ENCODE results near the gene NASP. TPM values are rescaled to one million over a fixed set of nuclear protein-coding genes. Genes with fewer than 3 reads are reported as not detected.

NASP gene, protein sequence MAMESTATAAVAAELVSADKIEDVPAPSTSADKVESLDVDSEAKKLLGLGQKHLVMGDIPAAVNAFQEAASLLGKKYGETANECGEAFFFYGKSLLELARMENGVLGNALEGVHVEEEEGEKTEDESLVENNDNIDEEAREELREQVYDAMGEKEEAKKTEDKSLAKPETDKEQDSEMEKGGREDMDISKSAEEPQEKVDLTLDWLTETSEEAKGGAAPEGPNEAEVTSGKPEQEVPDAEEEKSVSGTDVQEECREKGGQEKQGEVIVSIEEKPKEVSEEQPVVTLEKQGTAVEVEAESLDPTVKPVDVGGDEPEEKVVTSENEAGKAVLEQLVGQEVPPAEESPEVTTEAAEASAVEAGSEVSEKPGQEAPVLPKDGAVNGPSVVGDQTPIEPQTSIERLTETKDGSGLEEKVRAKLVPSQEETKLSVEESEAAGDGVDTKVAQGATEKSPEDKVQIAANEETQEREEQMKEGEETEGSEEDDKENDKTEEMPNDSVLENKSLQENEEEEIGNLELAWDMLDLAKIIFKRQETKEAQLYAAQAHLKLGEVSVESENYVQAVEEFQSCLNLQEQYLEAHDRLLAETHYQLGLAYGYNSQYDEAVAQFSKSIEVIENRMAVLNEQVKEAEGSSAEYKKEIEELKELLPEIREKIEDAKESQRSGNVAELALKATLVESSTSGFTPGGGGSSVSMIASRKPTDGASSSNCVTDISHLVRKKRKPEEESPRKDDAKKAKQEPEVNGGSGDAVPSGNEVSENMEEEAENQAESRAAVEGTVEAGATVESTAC
- polyA plus RNA-seq (ENCODE audit: insufficient read length), result 469 TPM
- long read RNA-seq, donor 1, transcript NASP-210 (9 exons, 3,659 nt), result minor isoform, 8 of 109 reads
- long read RNA-seq, donor 1, transcript NASP-209 (2 exons, 541 nt), result minor isoform, 5 of 109 reads
- long read RNA-seq, donor 1, transcript NASP-202 (14 exons, 1,538 nt), result minor isoform, 7 of 109 reads
- long read RNA-seq, donor 1, transcript NASP-207 (5 exons, 604 nt), result major isoform, 22 of 109 reads
- long read RNA-seq, donor 1, partial matches to known transcripts, result 60 of 109 reads
- long read RNA-seq, donor 1, other reads (novel, unspliced or antisense), result 0 of 109 reads
- long read RNA-seq, donor 2, transcript NASP-207 (5 exons, 604 nt), result major isoform, 24 of 153 reads
- long read RNA-seq, donor 2, transcript NASP-209 (2 exons, 541 nt), result minor isoform, 6 of 153 reads
- long read RNA-seq, donor 2, transcript NASP-202 (14 exons, 1,538 nt), result minor isoform, 7 of 153 reads
- long read RNA-seq, donor 2, transcript NASP-210 (9 exons, 3,659 nt), result minor isoform, 19 of 153 reads
- long read RNA-seq, donor 2, partial matches to known transcripts, result 82 of 153 reads
- long read RNA-seq, donor 2, other reads (novel, unspliced or antisense), result 13 of 153 reads
- long read RNA-seq, donor 3, transcript NASP-202 (14 exons, 1,538 nt), result minor isoform, 8 of 85 reads
- long read RNA-seq, donor 3, transcript NASP-207 (5 exons, 604 nt), result minor isoform, 12 of 85 reads
- long read RNA-seq, donor 3, transcript NASP-210 (9 exons, 3,659 nt), result major isoform, 17 of 85 reads
- long read RNA-seq, donor 3, partial matches to known transcripts, result 39 of 85 reads
- long read RNA-seq, donor 3, other reads (novel, unspliced or antisense), result 0 of 85 reads
- long read RNA-seq, donor 4, transcript NASP-207 (5 exons, 604 nt), result major isoform, 7 of 13 reads
- long read RNA-seq, donor 4, partial matches to known transcripts, result 0 of 13 reads
- long read RNA-seq, donor 4, other reads (novel, unspliced or antisense), result 0 of 13 reads
- long read RNA-seq, donor 5, transcript NASP-210 (9 exons, 3,659 nt), result minor isoform, 10 of 108 reads
- long read RNA-seq, donor 5, transcript NASP-202 (14 exons, 1,538 nt), result minor isoform, 21 of 108 reads
- long read RNA-seq, donor 5, transcript NASP-207 (5 exons, 604 nt), result major isoform, 23 of 108 reads
- long read RNA-seq, donor 5, transcript NASP-209 (2 exons, 541 nt), result minor isoform, 10 of 108 reads
- long read RNA-seq, donor 5, partial matches to known transcripts, result 35 of 108 reads
- long read RNA-seq, donor 5, other reads (novel, unspliced or antisense), result 0 of 108 reads
- long read RNA-seq, donor 6, transcript NASP-207 (5 exons, 604 nt), result major isoform, 30 of 102 reads
- long read RNA-seq, donor 6, transcript NASP-209 (2 exons, 541 nt), result minor isoform, 7 of 102 reads
- long read RNA-seq, donor 6, transcript NASP-202 (14 exons, 1,538 nt), result minor isoform, 7 of 102 reads
- long read RNA-seq, donor 6, partial matches to known transcripts, result 49 of 102 reads
- long read RNA-seq, donor 6, other reads (novel, unspliced or antisense), result 0 of 102 reads
- long read RNA-seq, donor 7, transcript NASP-201 (15 exons, 3,207 nt), result minor isoform, 8 of 225 reads
- long read RNA-seq, donor 7, transcript NASP-209 (2 exons, 541 nt), result minor isoform, 9 of 225 reads
- long read RNA-seq, donor 7, transcript NASP-207 (5 exons, 604 nt), result major isoform, 25 of 225 reads
- long read RNA-seq, donor 7, transcript NASP-210 (9 exons, 3,659 nt), result minor isoform, 20 of 225 reads
- long read RNA-seq, donor 7, partial matches to known transcripts, result 135 of 225 reads
- long read RNA-seq, donor 7, other reads (novel, unspliced or antisense), result 19 of 225 reads
- long read RNA-seq, donor 8, transcript NASP-210 (9 exons, 3,659 nt), result major isoform, 11 of 36 reads
- long read RNA-seq, donor 8, partial matches to known transcripts, result 9 of 36 reads
- long read RNA-seq, donor 8, other reads (novel, unspliced or antisense), result 0 of 36 reads

DNA sequence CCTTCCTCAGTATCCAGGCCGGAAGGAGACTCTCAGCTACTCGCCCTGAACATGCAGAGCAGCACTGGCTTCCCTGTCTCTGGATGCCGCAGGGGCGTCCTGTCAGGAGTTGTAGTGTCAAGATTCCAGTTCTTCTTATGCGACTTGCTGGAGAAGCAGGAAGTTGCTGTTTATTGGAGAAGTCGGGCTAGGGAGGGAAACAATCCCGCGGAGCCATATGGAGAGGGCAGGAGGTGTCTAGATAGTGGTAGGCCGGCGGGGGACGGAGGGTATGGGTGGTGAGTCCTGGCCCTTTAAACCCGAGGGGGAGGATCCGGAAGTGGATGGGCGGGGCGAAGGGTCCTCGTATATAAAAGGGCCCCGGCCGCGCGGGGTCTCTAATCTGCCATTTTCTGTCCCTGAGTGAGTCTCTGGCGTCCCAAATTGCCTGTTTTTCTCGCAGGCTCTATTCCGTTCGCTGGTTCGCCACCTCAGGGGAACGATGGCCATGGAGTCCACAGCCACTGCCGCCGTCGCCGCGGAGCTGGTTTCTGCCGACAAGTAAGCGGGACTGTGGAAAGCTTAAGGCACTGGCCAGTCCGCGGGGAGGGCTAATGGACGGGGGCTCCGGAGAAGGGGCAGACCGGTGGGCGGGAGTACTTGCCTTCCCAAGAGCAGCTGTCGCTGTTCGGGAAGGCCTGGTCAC lies at the start of gene NASP:
NASP (plus strand) TSS at position 376 of the 685 bp plus-strand sequence; CDS start at position 482, 106 bp downstream.
- DNase-seq, result peak; percentile 93

DNA sequence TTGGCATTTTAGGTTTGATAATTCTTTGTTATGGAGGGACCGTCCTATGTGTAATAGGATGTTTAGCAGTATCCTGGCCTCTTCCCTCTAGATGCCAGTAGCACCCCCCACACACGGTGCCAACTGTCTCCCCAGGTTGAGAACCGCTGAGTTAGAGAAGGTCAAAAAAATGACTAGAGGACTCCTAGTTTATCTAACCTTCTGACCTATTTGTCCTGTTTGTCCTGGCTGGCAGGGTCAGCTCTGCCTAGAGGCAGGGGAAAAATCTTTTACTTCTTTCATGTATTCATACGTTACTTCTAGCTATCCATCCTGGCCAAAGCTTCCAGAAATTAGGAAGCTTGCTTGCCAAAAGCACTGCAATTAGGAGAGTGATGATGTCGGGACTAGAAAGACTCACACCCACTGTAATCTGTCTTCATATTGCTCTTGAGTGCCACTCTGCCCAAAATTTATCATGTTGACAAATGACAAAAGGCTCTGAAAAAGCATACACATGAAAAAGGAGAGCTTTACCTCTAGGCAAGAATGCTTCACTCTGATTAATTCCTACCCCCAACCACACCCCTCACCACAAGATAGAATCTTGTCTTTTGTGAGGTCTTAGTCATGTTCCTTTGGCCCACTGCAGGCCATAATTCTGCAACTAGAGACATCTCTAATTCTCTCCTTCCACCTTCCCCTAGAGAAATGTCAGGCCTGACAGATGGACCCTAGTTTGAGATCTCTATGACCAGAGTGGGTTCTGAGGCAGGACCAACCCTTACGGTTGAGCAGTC lies 47.7 kb upstream of the NASP start:
- DNase-seq, result no peak

DNA sequence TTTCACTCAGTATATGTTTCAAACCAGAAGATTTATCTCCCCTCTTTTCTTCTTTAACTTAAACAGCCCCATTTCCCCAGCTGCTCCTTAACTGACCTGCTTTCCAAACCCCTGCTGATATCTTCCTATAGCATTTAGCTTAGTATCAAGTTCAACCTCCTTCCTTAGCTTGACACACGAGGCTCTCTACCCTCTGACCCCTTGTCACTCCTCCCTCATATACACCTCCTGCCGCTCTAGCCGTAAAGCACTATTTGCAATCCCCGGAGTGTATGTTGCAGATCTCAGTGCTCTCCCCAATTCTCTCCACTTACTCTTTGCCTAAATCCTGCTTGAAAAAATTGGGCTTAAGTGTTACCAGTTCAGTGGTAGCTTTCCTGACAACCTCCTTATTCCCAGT lies 47.0 kb upstream of the NASP start:
- no peak for DNase-seq

DNA sequence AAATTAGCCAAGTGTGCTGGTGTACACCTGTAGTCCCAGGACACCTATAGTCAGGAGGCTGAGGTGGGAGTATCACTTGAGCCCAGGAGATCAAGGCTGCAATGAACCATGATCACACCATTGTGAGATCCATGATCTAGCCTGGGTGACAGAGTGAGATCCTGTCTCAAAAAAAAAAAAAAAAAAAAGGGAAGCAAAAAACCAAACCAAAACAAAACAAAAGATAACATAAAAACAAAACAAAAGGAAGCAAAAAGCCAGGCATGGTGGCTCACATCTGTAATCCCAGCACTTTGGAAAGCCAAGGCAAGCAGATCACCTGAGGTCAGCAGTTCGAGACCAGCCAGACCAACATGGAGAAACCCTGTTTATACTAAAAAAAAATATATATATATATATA lies 42.6 kb upstream of the NASP start:
- no peak for DNase-seq

DNA sequence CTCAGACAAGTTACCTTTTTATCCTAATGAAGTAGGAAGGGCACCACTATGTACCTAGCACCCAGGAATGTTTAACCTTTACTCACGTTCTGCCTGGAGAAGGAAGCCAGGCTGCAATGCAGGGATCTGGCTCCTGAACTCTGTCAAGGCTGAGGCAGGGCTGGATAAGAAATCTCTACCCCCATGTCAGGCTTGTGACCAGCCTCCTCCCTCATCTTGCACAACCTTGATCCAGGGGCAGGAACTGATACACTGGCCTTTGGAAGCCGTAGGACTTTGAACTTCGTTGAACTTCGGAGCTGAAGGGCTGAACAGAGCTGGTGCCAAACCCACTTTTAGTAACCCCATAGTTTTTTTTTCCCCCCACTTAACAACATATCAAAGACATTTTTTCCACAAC lies 41.2 kb upstream of the NASP start:
- no peak for DNase-seq

DNA sequence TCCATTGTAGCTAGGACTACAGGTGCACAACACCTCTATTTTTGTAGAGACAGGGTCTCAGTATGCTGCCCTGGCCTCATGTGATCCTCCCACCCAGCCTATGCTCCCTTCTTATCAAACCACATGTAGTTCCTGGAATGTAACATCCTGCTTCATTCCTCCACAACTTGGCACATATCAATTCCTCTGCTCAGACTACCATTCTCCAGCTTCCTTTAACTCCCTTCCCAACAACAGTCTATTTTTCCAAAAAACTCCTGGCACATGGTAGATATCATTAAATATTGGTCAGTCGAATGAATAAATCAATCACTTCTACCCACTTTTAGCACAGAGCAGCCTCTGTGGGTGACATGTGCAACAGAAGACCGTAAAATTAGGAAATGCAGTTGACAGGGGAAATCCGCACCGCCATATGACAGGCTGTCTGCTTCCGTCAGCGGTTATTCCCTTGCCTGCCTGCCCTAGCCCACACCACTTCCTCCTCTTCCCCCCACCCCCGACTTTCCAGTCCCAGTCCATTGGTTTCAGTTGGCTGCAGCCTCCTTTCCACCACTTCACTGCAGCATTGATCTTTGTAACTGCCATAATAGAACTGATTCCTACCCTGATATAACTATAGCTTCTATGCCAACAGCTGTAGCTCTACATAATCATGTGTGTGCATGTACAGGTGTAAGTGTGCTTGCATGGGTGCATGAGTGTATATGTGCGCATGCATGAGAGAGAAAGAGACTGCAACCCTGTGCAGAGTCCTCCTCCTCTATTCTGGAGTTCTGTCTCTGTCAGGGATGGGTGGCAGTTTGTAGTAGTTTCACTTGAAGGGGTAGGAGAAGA lies 40.0 kb upstream of the NASP start:
- DNase-seq, result no peak

DNA sequence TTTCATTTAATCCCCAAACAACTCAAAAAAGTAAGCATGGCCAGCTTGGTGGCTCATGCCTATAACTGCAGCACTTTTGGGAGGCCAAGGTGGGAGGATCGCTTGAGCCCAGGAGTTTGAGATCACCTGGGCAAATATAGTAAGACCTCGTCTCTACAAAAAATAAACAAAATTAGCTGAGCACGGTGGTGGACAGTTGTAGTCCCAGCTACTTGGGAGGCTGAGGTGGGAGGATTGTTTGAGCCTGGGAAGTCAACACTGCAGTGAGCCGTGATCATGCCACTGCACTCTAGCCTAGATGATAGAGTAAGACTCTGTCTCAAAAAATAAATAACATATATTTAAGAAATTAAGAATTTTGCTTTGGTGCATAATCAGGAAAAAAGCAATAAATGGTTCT lies 39.3 kb upstream of the NASP start:
- no peak for DNase-seq

DNA sequence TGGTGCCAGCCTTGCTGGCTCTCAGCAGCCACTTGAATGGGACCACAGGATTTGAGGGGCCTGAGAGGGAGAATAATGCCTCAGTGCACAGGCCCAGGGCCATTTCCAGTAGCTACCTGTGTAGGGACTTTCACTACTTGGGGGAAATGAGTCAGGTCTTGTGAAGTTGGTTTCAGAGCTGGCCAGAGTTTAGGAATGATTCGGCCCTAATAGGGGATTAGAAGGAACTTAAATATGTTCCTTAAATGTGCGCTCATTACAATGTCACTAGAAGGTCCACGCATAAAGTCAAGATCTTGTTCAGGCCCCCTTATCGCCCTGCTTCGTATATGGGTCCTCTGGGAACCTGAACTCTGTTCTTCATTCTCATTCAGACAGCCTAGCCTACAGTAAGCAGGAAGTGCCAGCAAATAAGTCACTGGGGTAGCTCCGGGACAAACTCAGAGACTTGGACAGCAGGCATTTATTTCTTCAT lies 38.8 kb upstream of the NASP start:
- DNase-seq, result no peak

DNA sequence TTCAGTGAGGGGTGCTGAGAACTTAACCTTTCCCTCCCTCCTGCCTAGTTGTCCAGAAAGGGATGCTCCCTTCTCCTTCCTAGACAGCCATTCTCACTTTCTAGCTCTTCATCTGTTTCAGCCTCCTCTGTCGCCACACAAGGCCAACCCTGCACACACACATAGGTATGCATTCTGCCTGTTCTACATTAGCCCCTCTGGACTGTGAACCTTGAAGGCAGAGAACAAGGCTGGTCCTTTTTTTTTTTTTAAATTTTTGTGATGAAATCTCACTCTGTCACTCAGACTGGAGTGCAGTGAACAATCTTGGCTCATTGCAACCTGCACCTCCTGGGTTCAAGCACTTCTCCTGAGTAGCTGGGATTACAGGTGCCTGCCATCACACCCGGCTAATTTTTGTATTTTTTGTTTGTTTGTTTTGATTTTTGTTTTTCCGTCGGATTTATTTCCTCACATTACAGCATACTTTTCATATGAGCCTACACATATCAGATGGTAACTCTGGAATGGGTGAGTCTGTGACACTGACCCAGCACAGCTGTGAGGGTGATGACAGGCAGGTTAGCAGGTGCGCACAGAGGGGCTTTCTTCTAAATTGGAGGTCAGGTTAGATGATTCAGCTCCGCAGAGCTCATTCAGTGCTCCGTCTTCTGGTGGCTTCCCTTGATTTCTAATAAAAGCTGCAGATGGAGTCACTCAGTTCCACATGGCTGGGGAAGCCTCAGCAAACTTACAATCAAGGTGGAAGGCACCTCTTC lies 38.1 kb upstream of the NASP start:
- no peak for DNase-seq

DNA sequence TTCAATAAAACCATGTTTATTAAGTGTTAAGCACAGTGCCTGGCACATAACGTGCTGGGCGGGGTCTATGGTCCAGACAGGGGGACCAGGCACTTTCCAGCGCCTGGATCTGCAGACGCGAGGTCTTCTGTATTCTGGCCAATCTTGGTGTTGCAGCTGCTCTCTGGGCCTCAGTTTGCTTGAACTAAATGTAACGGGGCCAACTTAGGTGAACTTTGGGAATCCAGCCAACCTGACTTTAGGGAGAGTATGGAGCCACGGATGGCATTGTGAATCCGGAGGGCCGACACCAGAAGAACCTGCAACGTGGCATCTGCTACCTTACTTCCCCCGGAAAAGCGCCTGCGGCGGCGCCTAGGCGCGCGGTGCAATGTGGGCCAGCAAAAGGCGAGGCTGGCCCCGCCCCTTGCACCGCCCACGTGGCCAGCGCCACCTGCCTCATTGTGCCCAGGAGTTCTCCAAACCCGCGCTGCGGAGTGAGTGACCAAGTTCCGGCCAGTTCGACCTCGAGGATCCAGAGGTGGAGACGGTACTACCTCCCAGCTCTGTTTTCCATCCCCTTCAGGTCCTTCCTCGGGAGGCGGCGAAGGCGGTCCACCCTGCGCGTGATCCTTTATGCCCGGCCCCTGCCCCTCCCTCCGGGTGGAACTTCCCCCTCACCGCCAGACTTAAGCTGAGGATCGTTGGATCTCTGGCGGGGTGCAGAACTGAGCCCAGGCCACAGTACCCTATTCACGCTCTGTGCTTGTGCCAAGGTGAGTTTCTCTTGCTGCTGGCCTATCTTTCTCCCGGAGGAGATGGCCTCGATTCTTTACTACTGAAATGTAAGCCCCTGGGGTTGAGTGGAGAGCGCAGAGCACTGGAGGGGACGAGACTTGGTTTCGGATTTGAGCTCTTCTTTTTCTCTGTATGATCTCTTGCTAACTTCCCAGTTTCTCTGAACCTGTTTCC lies 33.2 kb upstream of the NASP start, which contains the start of gene AKR1A1:
AKR1A1 (plus strand) TSS at position 426 of the 951 bp plus-strand sequence. CDS start 10,969 bp downstream, outside the sequence.
- peak; percentile 93 for DNase-seq

DNA sequence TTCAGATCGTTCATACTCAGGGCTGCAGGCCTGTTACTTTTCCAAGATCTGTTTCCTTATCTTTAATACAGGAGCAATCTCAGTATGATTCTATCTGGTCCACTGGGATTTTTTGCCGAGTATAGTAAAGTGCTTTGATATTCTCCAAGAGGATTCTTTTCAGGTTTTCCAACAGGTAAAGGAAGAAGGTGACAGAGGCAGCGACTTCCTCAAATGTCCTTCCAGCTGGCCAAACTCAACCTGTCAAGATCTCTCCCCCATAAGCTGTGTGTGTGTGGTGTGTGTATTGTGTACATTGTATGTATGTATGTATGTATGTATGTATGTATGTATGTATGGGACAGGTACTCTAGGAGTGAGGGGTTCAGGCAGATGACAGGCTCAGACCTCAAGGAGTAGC lies 32.2 kb upstream of the NASP start:
- DNase-seq, result no peak

DNA sequence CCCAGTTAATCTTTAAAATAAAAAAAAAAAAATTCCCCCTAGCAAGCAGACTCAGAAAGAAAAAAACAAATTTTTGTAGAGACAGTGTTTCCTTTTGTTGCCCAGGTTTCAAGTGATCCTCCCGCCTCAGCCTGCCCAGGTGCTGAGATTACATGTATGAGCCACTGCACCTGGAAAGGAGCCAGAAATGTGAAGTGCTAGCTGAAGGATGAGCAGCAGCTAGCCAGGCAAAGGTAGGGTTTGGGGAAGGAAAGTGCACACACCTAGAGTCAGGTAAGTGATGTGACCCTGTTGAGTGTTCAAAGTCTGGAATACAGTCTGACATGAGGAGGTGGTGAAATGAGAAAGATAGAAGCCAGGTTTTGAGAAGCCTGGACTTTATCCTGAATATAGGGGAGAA lies 31.5 kb upstream of the NASP start:
- DNase-seq, result no peak

DNA sequence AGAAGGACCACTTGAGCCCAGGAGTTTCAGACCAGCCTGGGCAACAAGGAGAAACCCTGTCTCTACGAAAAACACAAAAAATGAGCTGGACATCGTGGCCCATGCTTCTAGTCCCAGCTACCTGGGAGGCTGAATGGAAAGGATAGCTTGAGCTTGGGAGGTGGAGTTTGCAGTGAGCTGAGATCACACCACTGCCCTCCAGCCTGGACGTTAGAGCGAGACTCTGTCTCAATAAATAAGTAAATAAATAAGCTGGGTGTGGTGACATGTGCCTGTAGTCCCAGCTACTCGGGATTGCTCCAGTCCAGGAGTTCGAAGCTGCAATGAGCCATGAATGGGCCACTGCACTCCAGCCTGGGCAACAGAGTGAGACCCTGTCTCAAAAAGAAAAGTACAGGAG lies 29.6 kb upstream of the NASP start:
- no peak for DNase-seq

DNA sequence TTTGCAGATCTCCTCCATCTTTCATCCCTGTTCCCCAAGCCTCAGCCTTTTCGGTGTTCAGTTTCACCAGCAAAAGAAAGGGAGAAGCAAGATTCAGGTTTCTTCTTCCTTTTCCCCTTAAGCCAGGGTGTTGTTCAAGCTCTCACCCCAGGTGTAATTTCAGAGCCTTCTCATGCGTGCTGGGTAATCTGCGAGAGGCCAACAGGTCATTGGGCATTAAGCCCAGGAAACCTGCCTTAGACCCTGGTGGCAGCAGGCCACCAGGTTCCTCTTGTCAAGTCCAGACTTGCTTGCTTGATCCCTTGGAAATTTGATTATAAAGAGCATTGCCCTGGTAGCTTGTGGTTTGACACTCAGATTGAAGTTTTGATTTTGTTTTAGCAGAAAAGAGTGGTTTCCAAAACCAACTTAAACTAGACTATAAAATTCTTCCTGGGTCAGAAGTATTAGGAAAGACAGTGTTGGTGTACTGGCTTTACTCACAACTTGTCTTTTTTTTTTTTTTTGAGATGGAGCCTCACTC lies 26.4 kb upstream of the NASP start:
- no peak for DNase-seq
